ENCODE measurements around the gene HAS3.

The HAS3 gene

GRCh38 chr16:69131839-69132423 lies 26.5 kb downstream of the HAS3 start:
- ATAC-seq: peak; percentile 72
- TF ChIP-seq, protein P1, sequence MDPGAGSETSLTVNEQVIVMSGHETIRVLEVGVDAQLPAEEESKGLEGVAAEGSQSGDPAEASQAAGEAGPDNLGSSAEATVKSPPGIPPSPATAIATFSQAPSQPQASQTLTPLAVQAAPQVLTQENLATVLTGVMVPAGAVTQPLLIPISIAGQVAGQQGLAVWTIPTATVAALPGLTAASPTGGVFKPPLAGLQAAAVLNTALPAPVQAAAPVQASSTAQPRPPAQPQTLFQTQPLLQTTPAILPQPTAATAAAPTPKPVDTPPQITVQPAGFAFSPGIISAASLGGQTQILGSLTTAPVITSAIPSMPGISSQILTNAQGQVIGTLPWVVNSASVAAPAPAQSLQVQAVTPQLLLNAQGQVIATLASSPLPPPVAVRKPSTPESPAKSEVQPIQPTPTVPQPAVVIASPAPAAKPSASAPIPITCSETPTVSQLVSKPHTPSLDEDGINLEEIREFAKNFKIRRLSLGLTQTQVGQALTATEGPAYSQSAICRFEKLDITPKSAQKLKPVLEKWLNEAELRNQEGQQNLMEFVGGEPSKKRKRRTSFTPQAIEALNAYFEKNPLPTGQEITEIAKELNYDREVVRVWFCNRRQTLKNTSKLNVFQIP (CRISPR knock-in tag; IDR thresholded peaks at IDR 0.05; ENCODE audit: borderline replicate concordance, low read depth): no peak
- TF ChIP-seq, protein P2, sequence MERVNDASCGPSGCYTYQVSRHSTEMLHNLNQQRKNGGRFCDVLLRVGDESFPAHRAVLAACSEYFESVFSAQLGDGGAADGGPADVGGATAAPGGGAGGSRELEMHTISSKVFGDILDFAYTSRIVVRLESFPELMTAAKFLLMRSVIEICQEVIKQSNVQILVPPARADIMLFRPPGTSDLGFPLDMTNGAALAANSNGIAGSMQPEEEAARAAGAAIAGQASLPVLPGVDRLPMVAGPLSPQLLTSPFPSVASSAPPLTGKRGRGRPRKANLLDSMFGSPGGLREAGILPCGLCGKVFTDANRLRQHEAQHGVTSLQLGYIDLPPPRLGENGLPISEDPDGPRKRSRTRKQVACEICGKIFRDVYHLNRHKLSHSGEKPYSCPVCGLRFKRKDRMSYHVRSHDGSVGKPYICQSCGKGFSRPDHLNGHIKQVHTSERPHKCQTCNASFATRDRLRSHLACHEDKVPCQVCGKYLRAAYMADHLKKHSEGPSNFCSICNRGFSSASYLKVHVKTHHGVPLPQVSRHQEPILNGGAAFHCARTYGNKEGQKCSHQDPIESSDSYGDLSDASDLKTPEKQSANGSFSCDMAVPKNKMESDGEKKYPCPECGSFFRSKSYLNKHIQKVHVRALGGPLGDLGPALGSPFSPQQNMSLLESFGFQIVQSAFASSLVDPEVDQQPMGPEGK (CRISPR knock-in tag; IDR thresholded peaks at IDR 0.05; ENCODE audit: borderline replicate concordance): no peak; the same call in 1 of the 2 replicates
- TF ChIP-seq TOX (CRISPR knock-in tag; IDR thresholded peaks at IDR 0.05; ENCODE audit: borderline replicate concordance) (no peak), BACH2 (CRISPR knock-in tag; IDR thresholded peaks at IDR 0.05; ENCODE audit: borderline replicate concordance) (no peak), ESRRG (CRISPR knock-in tag; IDR thresholded peaks at IDR 0.05) (peak; percentile 51; the same call in 1 of the 2 replicates), PPARA (CRISPR knock-in tag; IDR thresholded peaks at IDR 0.05; ENCODE audit: borderline replicate concordance) (no peak), TCF4 (CRISPR knock-in tag; IDR thresholded peaks at IDR 0.05; ENCODE audit: borderline replicate concordance) (no peak), OSR1 (CRISPR knock-in tag; IDR thresholded peaks at IDR 0.05) (no peak), TSHZ2 (CRISPR knock-in tag; IDR thresholded peaks at IDR 0.05) (no peak), ZNF565 (CRISPR knock-in tag; conservative IDR thresholded peaks at IDR 0.05; ENCODE audit: low read depth) (no peak), ZFP3 (CRISPR knock-in tag; IDR thresholded peaks at IDR 0.05) (no peak), ZFP30 (CRISPR knock-in tag; IDR thresholded peaks at IDR 0.05) (no peak), GLIS3 (CRISPR knock-in tag; IDR thresholded peaks at IDR 0.05) (peak; percentile 78; the same call in 1 of the 2 replicates), ZNF70 (CRISPR knock-in tag; IDR thresholded peaks at IDR 0.05) (no peak), ARNTL (CRISPR knock-in tag; IDR thresholded peaks at IDR 0.05; ENCODE audit: borderline replicate concordance, low read depth) (no peak), ZNF8 (CRISPR knock-in tag; IDR thresholded peaks at IDR 0.05) (0 out of 2 replicates have a peak, but pooled peaks have one; percentile 6), ZC3H10 (CRISPR knock-in tag; IDR thresholded peaks at IDR 0.05) (no peak)
- TF ChIP-seq, protein P3, sequence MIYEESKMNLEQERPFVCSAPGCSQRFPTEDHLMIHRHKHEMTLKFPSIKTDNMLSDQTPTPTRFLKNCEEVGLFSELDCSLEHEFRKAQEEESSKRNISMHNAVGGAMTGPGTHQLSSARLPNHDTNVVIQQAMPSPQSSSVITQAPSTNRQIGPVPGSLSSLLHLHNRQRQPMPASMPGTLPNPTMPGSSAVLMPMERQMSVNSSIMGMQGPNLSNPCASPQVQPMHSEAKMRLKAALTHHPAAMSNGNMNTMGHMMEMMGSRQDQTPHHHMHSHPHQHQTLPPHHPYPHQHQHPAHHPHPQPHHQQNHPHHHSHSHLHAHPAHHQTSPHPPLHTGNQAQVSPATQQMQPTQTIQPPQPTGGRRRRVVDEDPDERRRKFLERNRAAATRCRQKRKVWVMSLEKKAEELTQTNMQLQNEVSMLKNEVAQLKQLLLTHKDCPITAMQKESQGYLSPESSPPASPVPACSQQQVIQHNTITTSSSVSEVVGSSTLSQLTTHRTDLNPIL (CRISPR knock-in tag; IDR thresholded peaks at IDR 0.05; ENCODE audit: low read depth): no peak
- TF ChIP-seq, protein P4, sequence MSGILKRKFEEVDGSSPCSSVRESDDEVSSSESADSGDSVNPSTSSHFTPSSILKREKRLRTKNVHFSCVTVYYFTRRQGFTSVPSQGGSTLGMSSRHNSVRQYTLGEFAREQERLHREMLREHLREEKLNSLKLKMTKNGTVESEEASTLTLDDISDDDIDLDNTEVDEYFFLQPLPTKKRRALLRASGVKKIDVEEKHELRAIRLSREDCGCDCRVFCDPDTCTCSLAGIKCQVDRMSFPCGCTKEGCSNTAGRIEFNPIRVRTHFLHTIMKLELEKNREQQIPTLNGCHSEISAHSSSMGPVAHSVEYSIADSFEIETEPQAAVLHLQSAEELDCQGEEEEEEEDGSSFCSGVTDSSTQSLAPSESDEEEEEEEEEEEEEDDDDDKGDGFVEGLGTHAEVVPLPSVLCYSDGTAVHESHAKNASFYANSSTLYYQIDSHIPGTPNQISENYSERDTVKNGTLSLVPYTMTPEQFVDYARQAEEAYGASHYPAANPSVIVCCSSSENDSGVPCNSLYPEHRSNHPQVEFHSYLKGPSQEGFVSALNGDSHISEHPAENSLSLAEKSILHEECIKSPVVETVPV (CRISPR knock-in tag; IDR thresholded peaks at IDR 0.05): 0 out of 2 replicates have a peak, but pooled peaks have one; percentile 52

- peak; percentile 92 for ATAC-seq
- no peak for TF ChIP-seq ZNF70 (CRISPR knock-in tag; IDR thresholded peaks at IDR 0.05)
- no peak for TF ChIP-seq ARNTL (CRISPR knock-in tag; IDR thresholded peaks at IDR 0.05; ENCODE audit: borderline replicate concordance, low read depth)
- no peak for TF ChIP-seq BACH2 (CRISPR knock-in tag; IDR thresholded peaks at IDR 0.05; ENCODE audit: borderline replicate concordance)
- TF ChIP-seq PPARA (CRISPR knock-in tag; IDR thresholded peaks at IDR 0.05; ENCODE audit: borderline replicate concordance): no peak
- TF ChIP-seq SNAI2 (CRISPR knock-in tag; IDR thresholded peaks at IDR 0.05): no peak
- no peak for TF ChIP-seq ISL1 (CRISPR knock-in tag; IDR thresholded peaks at IDR 0.05)
- TF ChIP-seq ZFP3 (CRISPR knock-in tag; IDR thresholded peaks at IDR 0.05): no peak
- TF ChIP-seq, protein P1 (CRISPR knock-in tag; IDR thresholded peaks at IDR 0.05; ENCODE audit: borderline replicate concordance, low read depth): no peak
- no peak for TF ChIP-seq ESRRG (CRISPR knock-in tag; IDR thresholded peaks at IDR 0.05)
- TF ChIP-seq RARB (CRISPR knock-in tag; IDR thresholded peaks at IDR 0.05): no peak
These were observed 27.2 kb downstream of the HAS3 start, which contains the start of the genes CHTF8 and UTP4 for GRCh38 chr16:69132424-69133252. CHTF8 (minus strand) TSS chr16:69132588; CDS start chr16:69121458, 11,130 bp downstream. UTP4 (plus strand) TSS chr16:69132649; CDS start chr16:69133460, 811 bp downstream.
